NCI-H524 treated with DMSO at 0.1 percent for 48 hours (cell line): ENCODE measurements around the gene ZSCAN30.
"Not testable (repeated sequence)": the region's sequence is repeated elsewhere in the genome, so short reads cannot be mapped to it uniquely, and the experiment has no call there.

Experiments used
- DNase-seq: peaks from one replicate; lab custom pipeline; 2025; lab: John Stamatoyannopoulos, UW

The ZSCAN30 gene

GRCh38 chr18:35231052-35231451 is 59.0 kb downstream of the ZSCAN30 start:
- peak; percentile 10 for DNase-seq

- no peak for DNase-seq
These were observed 62.8 kb downstream of the ZSCAN30 start for GRCh38 chr18:35227254-35227653.

DNA sequence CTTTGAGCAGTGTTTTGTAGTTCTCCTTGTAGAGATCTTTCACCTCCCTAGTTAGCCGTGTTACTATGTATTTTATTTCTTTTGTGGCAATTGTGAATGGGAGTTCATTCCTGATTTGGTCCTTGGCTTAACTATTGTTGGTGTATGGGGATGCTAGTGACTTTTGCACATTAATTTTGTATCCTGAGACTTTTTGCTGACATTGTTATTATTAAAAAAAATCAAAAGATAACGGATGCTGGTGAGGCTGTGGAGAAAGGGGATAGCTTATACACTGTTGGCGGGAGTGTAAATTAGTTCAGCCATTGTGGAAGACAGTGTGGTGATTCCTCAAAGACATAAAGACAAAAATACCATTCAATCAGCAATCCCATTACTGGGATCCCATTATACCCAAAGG is 66.2 kb downstream of the ZSCAN30 start:
- no peak for DNase-seq

DNA sequence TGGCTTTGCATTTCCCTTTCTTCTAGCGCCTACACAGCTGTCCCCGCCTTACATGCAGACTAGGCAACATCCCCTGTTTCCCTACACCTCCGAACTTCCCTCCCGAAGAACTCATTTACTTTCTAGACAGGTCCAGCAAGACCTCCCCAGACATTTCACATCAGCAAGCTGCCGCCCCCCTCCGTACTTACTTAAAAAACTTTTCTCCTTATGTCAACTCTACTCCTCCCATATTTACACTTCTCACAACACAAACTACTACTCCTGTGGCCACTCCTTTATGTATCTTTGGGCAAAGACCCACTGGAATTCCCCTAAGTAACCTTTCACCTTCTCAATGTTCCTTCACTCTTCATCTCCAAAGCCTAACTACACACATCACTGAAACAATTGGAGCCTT is 69.6 kb downstream of the ZSCAN30 start:
- DNase-seq = no peak

DNA sequence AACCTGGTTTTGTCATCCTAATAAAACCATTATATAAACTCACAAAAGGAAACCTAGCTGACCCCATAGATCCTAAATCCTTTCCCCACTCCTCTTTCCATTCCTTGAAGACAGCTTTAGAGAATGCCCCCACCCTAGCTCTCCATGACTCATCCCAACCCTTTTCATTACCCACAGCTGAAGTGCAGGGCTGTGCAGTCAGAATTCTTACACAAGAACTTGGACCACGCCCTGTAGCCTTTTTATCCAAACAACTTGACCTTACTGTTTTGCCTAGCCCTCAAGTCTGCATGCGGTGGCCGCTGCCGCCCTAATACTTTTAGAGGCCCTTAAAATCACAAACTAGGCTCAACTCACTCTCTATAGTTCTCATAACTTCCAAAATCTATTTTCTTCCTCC is 70.7 kb downstream of the ZSCAN30 start:
- not testable (repeated sequence) for DNase-seq

DNA sequence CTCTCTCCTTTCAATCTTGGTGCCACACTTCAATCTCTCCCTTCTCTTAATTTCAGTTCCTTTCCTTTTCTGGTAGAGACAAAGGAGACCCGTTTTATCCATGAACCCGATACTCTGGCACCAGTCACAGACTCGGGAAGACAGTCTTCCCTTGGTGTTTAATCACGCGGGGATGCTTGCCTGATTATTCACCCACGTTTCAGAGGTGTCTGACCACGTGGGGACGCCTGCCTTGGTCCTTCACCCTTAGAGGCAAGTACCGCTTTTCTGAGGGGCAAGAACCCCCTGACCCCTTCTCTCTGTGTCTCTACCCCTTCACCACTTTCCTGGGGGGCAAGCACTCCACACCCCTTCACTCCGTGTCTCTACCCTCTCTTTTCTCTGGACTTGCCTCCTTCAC is 73.4 kb downstream of the ZSCAN30 start:
- not testable (repeated sequence) for DNase-seq

- DNase-seq = no peak
These were observed 75.0 kb downstream of the ZSCAN30 start for GRCh38 chr18:35215026-35215425.

GRCh38 chr18:35205746-35206458 is 84.1 kb downstream of the ZSCAN30 start:
- not testable (repeated sequence) for DNase-seq

DNA sequence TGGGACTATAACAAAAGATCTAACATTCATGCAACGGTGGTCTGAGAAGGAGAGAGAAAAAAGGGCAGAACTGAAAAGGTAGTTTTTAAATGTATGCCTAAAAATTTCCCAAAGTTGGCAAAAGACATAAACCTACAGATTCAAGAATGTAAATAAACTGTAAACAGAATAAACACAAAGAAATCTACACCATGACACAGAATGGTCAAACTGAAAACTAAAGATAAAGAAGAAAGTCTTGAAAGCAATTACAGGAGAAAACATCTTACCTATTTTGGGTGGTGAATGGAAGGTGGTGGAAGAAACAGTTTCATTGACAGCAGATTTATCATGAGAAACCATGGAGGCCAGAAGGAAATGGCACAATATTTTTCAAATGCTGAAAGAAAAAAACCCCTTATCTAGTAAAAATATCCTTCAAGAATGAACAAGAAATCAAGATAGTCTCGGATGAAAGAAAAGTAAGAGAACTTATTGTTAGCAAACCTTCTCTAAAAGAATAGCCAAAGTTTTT is 84.8 kb downstream of the ZSCAN30 start:
- DNase-seq = no peak

- DNase-seq = no peak
These were observed 87.0 kb downstream of the ZSCAN30 start for GRCh38 chr18:35203067-35203466.

- DNase-seq = peak; percentile 97
These were observed 88.6 kb downstream of the ZSCAN30 start for GRCh38 chr18:35201256-35201931.
